ENCODE results near the gene SUN3. TPM values are rescaled to one million over a fixed set of nuclear protein-coding genes. Genes with fewer than 3 reads are reported as not detected.
"Not testable (repeated sequence)": the region's sequence is repeated elsewhere in the genome, so short reads cannot be mapped to it uniquely, and the experiment has no call there.

SUN3 gene
- total RNA-seq, 1 experiment from 2014 or later: not detected

- peak overlapping the region; percentile 68 for H3K27ac Mint-ChIP-seq (ENCODE audit: unreplicated experiment)
- intact Hi-C loops (cut with micrococcal nuclease; ENCODE audit: unreplicated experiment): loop anchor here (1.0 kb wide), 3 partner anchors 98 to 163 kb away; partner anchors contain the start of gene UPP1
- Histone ChIP-seq H3K27me3 (replicated peaks; ENCODE audit: control insufficient read depth, insufficient read depth, low read length) (no peaks in the 10 kb centered on the region), H3K4me1 (peaks cover 23% of the 10 kb centered on the region), H3K9me3 (no peaks in the 10 kb centered on the region), H3K4me3 (ENCODE audit: low read depth, low read length) (no peak overlapping the region), H3K36me3 (ENCODE audit: control insufficient read depth, insufficient read depth, low read length) (no peaks in the 10 kb centered on the region)
- peaks cover 25% of the 10 kb centered on the region for H3K4me1 Mint-ChIP-seq (ENCODE audit: low read depth, unreplicated experiment)
- peaks cover 13% of the 10 kb centered on the region for H3K9me3 Mint-ChIP-seq (ENCODE audit: unreplicated experiment)
- POLR2A ChIA-PET: no interaction called here
- H3K27me3 Mint-ChIP-seq (ENCODE audit: insufficient read depth, unreplicated experiment): no peaks in the 10 kb centered on the region
- CTCF ChIA-PET: interaction anchor here (0.6 to 2.3 kb wide), 8 partner anchors 9 to 164 kb away, joined by 3 to 27 read pairs (median 7); partner anchors contain the start of genes PKD1L1 and UPP1
- no peaks in the 10 kb centered on the region for H3K36me3 Mint-ChIP-seq (ENCODE audit: insufficient read depth, unreplicated experiment)
- TF ChIP-seq, protein P1, sequence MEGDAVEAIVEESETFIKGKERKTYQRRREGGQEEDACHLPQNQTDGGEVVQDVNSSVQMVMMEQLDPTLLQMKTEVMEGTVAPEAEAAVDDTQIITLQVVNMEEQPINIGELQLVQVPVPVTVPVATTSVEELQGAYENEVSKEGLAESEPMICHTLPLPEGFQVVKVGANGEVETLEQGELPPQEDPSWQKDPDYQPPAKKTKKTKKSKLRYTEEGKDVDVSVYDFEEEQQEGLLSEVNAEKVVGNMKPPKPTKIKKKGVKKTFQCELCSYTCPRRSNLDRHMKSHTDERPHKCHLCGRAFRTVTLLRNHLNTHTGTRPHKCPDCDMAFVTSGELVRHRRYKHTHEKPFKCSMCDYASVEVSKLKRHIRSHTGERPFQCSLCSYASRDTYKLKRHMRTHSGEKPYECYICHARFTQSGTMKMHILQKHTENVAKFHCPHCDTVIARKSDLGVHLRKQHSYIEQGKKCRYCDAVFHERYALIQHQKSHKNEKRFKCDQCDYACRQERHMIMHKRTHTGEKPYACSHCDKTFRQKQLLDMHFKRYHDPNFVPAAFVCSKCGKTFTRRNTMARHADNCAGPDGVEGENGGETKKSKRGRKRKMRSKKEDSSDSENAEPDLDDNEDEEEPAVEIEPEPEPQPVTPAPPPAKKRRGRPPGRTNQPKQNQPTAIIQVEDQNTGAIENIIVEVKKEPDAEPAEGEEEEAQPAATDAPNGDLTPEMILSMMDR (IDR thresholded peaks at IDR 0.05; ENCODE audit: insufficient read depth in 1 of 2, low read depth in 1 of 2, low read length in 1 of 2, severe bottlenecking in 1 of 2, unreplicated experiment in 1 of 2): no peak
- no peak for DNase-seq
- peak overlapping the region; percentile 85 for H3K4me3 Mint-ChIP-seq (ENCODE audit: unreplicated experiment)
- BruUV-seq (replicated peaks): no TSS peak
Measured at GRCh38 chr7:47991270-47991669, 37.6 kb downstream of the SUN3 start.

DNA sequence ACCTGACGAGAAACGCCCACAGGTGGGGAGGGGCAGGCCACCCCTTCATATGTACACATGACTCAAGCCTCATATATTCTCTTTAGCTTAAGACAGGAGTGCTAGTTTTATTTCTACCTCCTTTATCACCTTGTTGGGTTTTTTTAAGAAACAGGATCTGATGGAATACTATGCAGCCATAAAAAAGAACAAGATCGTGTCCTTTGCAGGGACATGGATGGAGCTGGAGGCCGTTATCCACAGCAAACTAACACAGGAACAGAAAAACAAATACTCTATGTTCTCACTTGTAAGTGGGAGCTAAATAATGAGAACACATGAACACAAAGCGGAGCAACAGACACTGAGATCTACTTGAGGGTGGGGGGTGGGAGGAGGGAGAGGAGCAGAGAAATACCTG is 38.3 kb downstream of the SUN3 start:
- H3K9me3 Mint-ChIP-seq (ENCODE audit: unreplicated experiment): peaks cover 13% of the 10 kb centered on the region
- intact Hi-C loops (cut with micrococcal nuclease; ENCODE audit: unreplicated experiment): no loop called here
- Histone ChIP-seq H3K36me3 (ENCODE audit: control insufficient read depth, insufficient read depth, low read length) (no peaks in the 10 kb centered on the region), H3K4me3 (ENCODE audit: low read depth, low read length) (no peak overlapping the region), H3K4me1 (peaks cover 23% of the 10 kb centered on the region), H3K27me3 (replicated peaks; ENCODE audit: control insufficient read depth, insufficient read depth, low read length) (no peaks in the 10 kb centered on the region), H3K9me3 (no peaks in the 10 kb centered on the region)
- no peaks in the 10 kb centered on the region for H3K27me3 Mint-ChIP-seq (ENCODE audit: insufficient read depth, unreplicated experiment)
- no peak overlapping the region for H3K27ac Mint-ChIP-seq (ENCODE audit: unreplicated experiment)
- H3K4me1 Mint-ChIP-seq (ENCODE audit: low read depth, unreplicated experiment): peaks cover 25% of the 10 kb centered on the region
- H3K4me3 Mint-ChIP-seq (ENCODE audit: unreplicated experiment): no peak overlapping the region
- no peak for DNase-seq
- POLR2A ChIA-PET: no interaction called here
- CTCF ChIA-PET: interaction anchor here (2.3 kb wide), 1 partner anchor 118 kb away, joined by 9 read pairs; no protein-coding TSS in a partner anchor
- BruUV-seq (replicated peaks): no TSS peak
- TF ChIP-seq, protein P1 (IDR thresholded peaks at IDR 0.05; ENCODE audit: insufficient read depth in 1 of 2, low read depth in 1 of 2, low read length in 1 of 2, severe bottlenecking in 1 of 2, unreplicated experiment in 1 of 2): no peak
- H3K36me3 Mint-ChIP-seq (ENCODE audit: insufficient read depth, unreplicated experiment): no peaks in the 10 kb centered on the region

DNA sequence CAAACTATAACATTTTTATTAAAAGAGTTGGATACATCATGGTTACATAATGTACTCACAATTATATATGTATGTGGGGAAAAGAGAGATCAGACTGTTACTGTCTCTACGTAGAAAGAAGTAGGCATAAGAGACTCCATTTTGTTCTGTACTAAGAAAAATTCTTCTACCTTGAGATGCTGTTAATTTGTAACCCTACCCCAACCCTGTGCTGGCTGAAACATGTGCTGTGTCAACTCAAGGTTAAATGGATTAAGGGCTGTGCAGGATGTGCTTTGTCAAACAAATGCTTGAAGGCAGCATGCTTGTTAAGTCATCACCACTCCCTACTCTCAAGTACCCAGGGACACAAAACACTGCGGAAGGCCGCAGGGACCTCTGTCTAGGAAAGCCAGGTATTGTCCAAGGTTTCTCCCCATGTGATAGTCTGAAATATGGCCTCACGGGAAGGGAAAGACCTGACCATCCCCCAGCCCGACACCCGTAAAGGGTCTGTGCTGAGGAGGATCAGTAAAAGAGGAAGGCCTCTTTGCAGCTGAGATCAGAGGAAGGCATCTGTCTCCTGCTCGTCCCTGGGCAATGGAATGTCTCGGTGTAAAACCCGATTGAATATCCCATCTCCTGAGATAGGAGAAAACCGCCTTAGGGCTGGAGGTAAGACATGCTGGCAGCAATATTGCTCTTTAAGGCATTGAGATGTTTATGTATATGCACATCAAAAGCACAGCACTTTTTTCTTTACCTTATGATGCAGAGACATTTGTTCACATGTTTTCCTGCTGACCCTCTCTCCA is 39.1 kb downstream of the SUN3 start:
- CTCF ChIA-PET: interaction anchor here (1.5 kb wide), 1 partner anchor 121 kb away, joined by 6 read pairs; no protein-coding TSS in a partner anchor
- intact Hi-C loops (cut with micrococcal nuclease; ENCODE audit: unreplicated experiment): loop anchor here (1.0 kb wide), 1 partner anchor 11 kb away; the partner anchor contains the start of gene HUS1
- H3K9me3 Mint-ChIP-seq (ENCODE audit: unreplicated experiment); BruUV-seq (replicated peaks); H3K27me3 Mint-ChIP-seq (ENCODE audit: insufficient read depth, unreplicated experiment); H3K36me3 ChIP-seq (ENCODE audit: control insufficient read depth, insufficient read depth, low read length); H3K27me3 ChIP-seq (replicated peaks; ENCODE audit: control insufficient read depth, insufficient read depth, low read length); POLR2A ChIA-PET; H3K9me3 ChIP-seq; H3K4me3 ChIP-seq (ENCODE audit: low read depth, low read length); H3K36me3 Mint-ChIP-seq (ENCODE audit: insufficient read depth, unreplicated experiment); H3K4me3 Mint-ChIP-seq (ENCODE audit: unreplicated experiment): not testable (repeated sequence)
- Mint-ChIP-seq H3K4me1 (ENCODE audit: low read depth, unreplicated experiment) (peaks cover 25% of the 10 kb centered on the region), H3K27ac (ENCODE audit: unreplicated experiment) (peak overlapping the region; percentile 46)
- H3K4me1 ChIP-seq: peaks cover 23% of the 10 kb centered on the region
- DNase-seq: peak; percentile 62 to 70

All from Caco-2 (cell line).